ENCODE results near the gene ADAMTS15.

The ADAMTS15 gene

GRCh38 chr11:130448416-130449309, at the start of gene ADAMTS15:
ADAMTS15 (plus strand) TSS chr11:130448645; CDS start chr11:130448974, 329 bp downstream.
- no peak for FAIRE-seq

- no peak for FAIRE-seq
These were observed 49.2 kb upstream of the ADAMTS15 start for GRCh38 chr11:130399196-130399595.

GRCh38 chr11:130400781-130401483, 47.5 kb upstream of the ADAMTS15 start:
- no peak for FAIRE-seq

- no peak for FAIRE-seq
These were observed 45.9 kb upstream of the ADAMTS15 start for GRCh38 chr11:130402570-130402969.

GRCh38 chr11:130403271-130403804, 45.1 kb upstream of the ADAMTS15 start:
- no peak for FAIRE-seq

GRCh38 chr11:130403967-130404366, 44.5 kb upstream of the ADAMTS15 start:
- FAIRE-seq = no peak

- no peak for FAIRE-seq
These were observed 43.7 kb upstream of the ADAMTS15 start for GRCh38 chr11:130404727-130405126.

GRCh38 chr11:130405428-130405827, 43.0 kb upstream of the ADAMTS15 start:
- FAIRE-seq = no peak

- FAIRE-seq = no peak
These were observed 40.5 kb upstream of the ADAMTS15 start for GRCh38 chr11:130407978-130408377.

- FAIRE-seq = no peak
These were observed 40.0 kb upstream of the ADAMTS15 start for GRCh38 chr11:130408401-130408890.

- no peak for FAIRE-seq
These were observed 39.5 kb upstream of the ADAMTS15 start for GRCh38 chr11:130408901-130409300.

- FAIRE-seq = no peak
These were observed 38.7 kb upstream of the ADAMTS15 start for GRCh38 chr11:130409594-130410388.

- FAIRE-seq = no peak
These were observed 37.2 kb upstream of the ADAMTS15 start for GRCh38 chr11:130411223-130411622.

- no peak for FAIRE-seq
These were observed 34.9 kb upstream of the ADAMTS15 start for GRCh38 chr11:130413405-130414106.

- no peak for FAIRE-seq
These were observed 34.1 kb upstream of the ADAMTS15 start for GRCh38 chr11:130414107-130415080.

- FAIRE-seq = no peak
These were observed 32.5 kb upstream of the ADAMTS15 start for GRCh38 chr11:130415731-130416529.

GRCh38 chr11:130416530-130416882, 31.9 kb upstream of the ADAMTS15 start:
- no peak for FAIRE-seq

- FAIRE-seq = no peak
These were observed 31.5 kb upstream of the ADAMTS15 start for GRCh38 chr11:130416906-130417305.

GRCh38 chr11:130418210-130418609, 30.2 kb upstream of the ADAMTS15 start:
- FAIRE-seq = no peak

GRCh38 chr11:130418756-130419155, 29.7 kb upstream of the ADAMTS15 start:
- FAIRE-seq = no peak

Measured in A204.1 (cell line).